ENCODE data around the gene TPCN1. TPM values are rescaled to one million over a fixed set of nuclear protein-coding genes. Genes with fewer than 3 reads are reported as not detected.

TPCN1 gene
- total and polyA plus RNA-seq, 2 of the 13 experiments (the other 11 are each of a cell fraction or from before 2014, with no cell fraction given) = 8.0 to 26.8 TPM

- Histone ChIP-seq H3K4me2 (ENCODE audit: low read depth, low read length) (no peak overlapping the region), H3K9ac (ENCODE audit: insufficient read depth, low read depth, low read length) (no peak overlapping the region), H3K9me3 (ENCODE audit: low read length) (no peaks in the 10 kb centered on the region), H3K4me3 (replicated peaks in 1 of 3; ENCODE audit: insufficient read depth in 1 of 3, low read depth in 2 of 3, low read length in 3 of 3) (no peak overlapping the region), H4K20me1 (ENCODE audit: insufficient read depth, low read length) (no peaks in the 10 kb centered on the region), H3K27me3 (ENCODE audit: control insufficient read depth in 1 of 2, insufficient read depth in 2 of 2, low read length in 2 of 2) (no peaks in the 10 kb centered on the region), H3K4me1 (ENCODE audit: insufficient read depth, low read length) (peaks cover 49% of the 10 kb centered on the region), H2AFZ (ENCODE audit: low read length) (no peak overlapping the region), H3K27ac (ENCODE audit: extremely low read length, insufficient read depth, low read length) (no peak overlapping the region), H3K36me3 (replicated peaks in 1 of 2; ENCODE audit: control insufficient read depth in 1 of 2, insufficient read depth in 2 of 2, low read length in 2 of 2) (no peaks in the 10 kb centered on the region), H3K79me2 (ENCODE audit: insufficient read depth, low read length) (peaks cover 13% of the 10 kb centered on the region)
- intact Hi-C loops (cut with micrococcal nuclease; ENCODE audit: unreplicated experiment) (no loop called here), in situ Hi-C loops (cut with HindIII; ENCODE audit: extremely low pct_ligation_motif_present, low pct_unique_long_range_greater_than_20kb) (no loop called here)
- DNase-seq (ENCODE audit: low spot score) (no peak), ATAC-seq (no peak), FAIRE-seq (no peak)
- peak; percentile 42; the same call in 1 of the 2 replicates for TF ChIP-seq ZNF121 (CRISPR knock-in tag; IDR thresholded peaks at IDR 0.05)
- TF ChIP-seq SAFB2 (CRISPR knock-in tag; IDR thresholded peaks at IDR 0.05; ENCODE audit: borderline replicate concordance, low read depth) = no peak
- no peak for TF ChIP-seq FOXM1 (CRISPR knock-in tag; IDR thresholded peaks at IDR 0.05)
- ChIA-PET CTCF (ENCODE audit: low intra/inter-chr PET ratio, low total read pairs) (no interaction called here), POLR2A (interaction anchor here (0.6 kb wide), 1 partner anchor 19 kb away, joined by 3 read pairs; no protein-coding TSS in a partner anchor)
- no TSS peak for BruUV-seq (replicated peaks)
- 96% methylated on average over 4 of the region's 4 CpGs for WGBS (ENCODE audit: low lambda C conversion rate)
Observed at GRCh38 chr12:113224955-113225354, 3.7 kb downstream of the TPCN1 start.

- H3K79me2 ChIP-seq (ENCODE audit: insufficient read depth, low read length) = peaks cover 9% of the 10 kb centered on the region
- intact Hi-C loops (cut with micrococcal nuclease; ENCODE audit: unreplicated experiment) (no loop called here), in situ Hi-C loops (cut with HindIII; ENCODE audit: extremely low pct_ligation_motif_present, low pct_unique_long_range_greater_than_20kb) (no loop called here)
- H3K27ac ChIP-seq (ENCODE audit: extremely low read length, insufficient read depth, low read length) = no peak overlapping the region
- no peaks in the 10 kb centered on the region for H3K9me3 ChIP-seq (ENCODE audit: low read length)
- no peak overlapping the region for H3K9ac ChIP-seq (ENCODE audit: insufficient read depth, low read depth, low read length)
- no peaks in the 10 kb centered on the region for H4K20me1 ChIP-seq (ENCODE audit: insufficient read depth, low read length)
- FAIRE-seq = no peak
- no peak overlapping the region for H2AFZ ChIP-seq (ENCODE audit: low read length)
- peaks cover 62% of the 10 kb centered on the region for H3K4me1 ChIP-seq (ENCODE audit: insufficient read depth, low read length)
- no peak for DNase-seq (ENCODE audit: low spot score)
- no peak overlapping the region for H3K4me2 ChIP-seq (ENCODE audit: low read depth, low read length)
- no TSS peak for BruUV-seq (replicated peaks)
- no peaks in the 10 kb centered on the region for H3K27me3 ChIP-seq (ENCODE audit: control insufficient read depth in 1 of 2, insufficient read depth in 2 of 2, low read length in 2 of 2)
- no peak overlapping the region for H3K4me3 ChIP-seq (replicated peaks in 1 of 3; ENCODE audit: insufficient read depth in 1 of 3, low read depth in 2 of 3, low read length in 3 of 3)
- ATAC-seq = no peak
- ChIA-PET POLR2A (no interaction called here), CTCF (ENCODE audit: low intra/inter-chr PET ratio, low total read pairs) (no interaction called here)
- WGBS (ENCODE audit: low lambda C conversion rate) = 93% methylated on average over 12 of the region's 13 CpGs
- H3K36me3 ChIP-seq (replicated peaks in 1 of 2; ENCODE audit: control insufficient read depth in 1 of 2, insufficient read depth in 2 of 2, low read length in 2 of 2) = peaks cover 0 to 1% of the 10 kb centered on the region in 2 experiments; a peak in 1 of 5 replicates
- TF ChIP-seq DMAP1 (CRISPR knock-in tag; IDR thresholded peaks at IDR 0.05) = no peak
- no peak for TF ChIP-seq ZNF18 (CRISPR knock-in tag; IDR thresholded peaks at IDR 0.05; ENCODE audit: insufficient replicate concordance)
- TF ChIP-seq TIGD3 (CRISPR knock-in tag; IDR thresholded peaks at IDR 0.05; ENCODE audit: borderline replicate concordance) = no peak
- no peak for TF ChIP-seq ZNF879 (CRISPR knock-in tag; IDR thresholded peaks at IDR 0.05)
- TF ChIP-seq KLF9 (CRISPR knock-in tag; IDR thresholded peaks at IDR 0.05; ENCODE audit: low read depth) = no peak
- no peak for TF ChIP-seq FOXP4 (CRISPR knock-in tag; IDR thresholded peaks at IDR 0.05)
- TF ChIP-seq NCOA1 (CRISPR knock-in tag; IDR thresholded peaks at IDR 0.05) = no peak
Observed at GRCh38 chr12:113226696-113227568, 5.7 kb downstream of the TPCN1 start.
